Right forelimb (tissue), 1 donor: ENCODE results near the gene LAMA2.

ENCODE experiments used
- DNase-seq: peaks from one replicate; pipeline ENCODE4 v3.0.0-alpha.2; 2018

Gene LAMA2

GRCh38 chr6:129188306-129188705 is 305.4 kb downstream of the LAMA2 start:
- no peak for DNase-seq

DNA sequence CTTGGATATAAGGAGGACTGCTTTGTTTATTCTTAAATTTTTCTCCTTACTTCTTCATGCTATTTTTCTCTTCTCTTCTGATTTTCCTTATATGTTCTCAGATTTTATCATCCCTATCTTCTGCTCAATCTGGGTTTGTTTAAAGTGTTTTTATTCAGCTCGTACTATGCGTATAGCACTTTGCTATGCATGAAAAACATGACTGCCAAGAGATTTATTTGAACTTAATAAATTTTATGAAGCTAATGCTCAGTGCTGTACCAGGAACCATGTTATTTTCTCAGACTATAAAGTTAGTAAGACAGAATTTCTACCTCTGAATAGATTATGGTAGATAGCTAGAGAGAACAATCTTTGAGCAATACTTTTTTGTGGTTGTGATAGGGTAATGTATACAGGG is 305.9 kb downstream of the LAMA2 start:
- DNase-seq, result no peak

GRCh38 chr6:129189266-129189665 is 306.3 kb downstream of the LAMA2 start:
- no peak for DNase-seq

- DNase-seq, result no peak
These were observed 308.3 kb downstream of the LAMA2 start for GRCh38 chr6:129191235-129191634.

GRCh38 chr6:129192458-129192989 is 309.6 kb downstream of the LAMA2 start:
- DNase-seq, result no peak

GRCh38 chr6:129194306-129194941 is 311.5 kb downstream of the LAMA2 start:
- no peak for DNase-seq

DNA sequence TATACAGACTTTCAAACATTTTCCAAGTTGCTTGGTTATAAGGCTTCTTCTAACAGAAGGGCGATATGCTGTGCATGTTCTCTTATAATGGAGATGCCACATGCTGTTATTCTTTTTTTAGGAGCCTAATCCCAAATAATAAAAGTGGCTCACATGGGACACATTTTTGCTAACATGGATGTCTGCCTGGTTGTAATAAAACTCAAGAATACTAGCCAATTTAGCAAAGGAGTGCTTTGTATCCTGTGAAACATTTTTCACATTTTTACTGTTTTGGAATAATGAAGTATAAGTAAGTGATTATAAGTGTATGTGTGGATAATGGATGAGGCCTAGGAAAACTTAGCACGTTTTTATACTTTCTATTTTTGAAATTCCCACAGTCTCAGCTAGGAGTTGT is 312.2 kb downstream of the LAMA2 start:
- DNase-seq, result no peak

DNA sequence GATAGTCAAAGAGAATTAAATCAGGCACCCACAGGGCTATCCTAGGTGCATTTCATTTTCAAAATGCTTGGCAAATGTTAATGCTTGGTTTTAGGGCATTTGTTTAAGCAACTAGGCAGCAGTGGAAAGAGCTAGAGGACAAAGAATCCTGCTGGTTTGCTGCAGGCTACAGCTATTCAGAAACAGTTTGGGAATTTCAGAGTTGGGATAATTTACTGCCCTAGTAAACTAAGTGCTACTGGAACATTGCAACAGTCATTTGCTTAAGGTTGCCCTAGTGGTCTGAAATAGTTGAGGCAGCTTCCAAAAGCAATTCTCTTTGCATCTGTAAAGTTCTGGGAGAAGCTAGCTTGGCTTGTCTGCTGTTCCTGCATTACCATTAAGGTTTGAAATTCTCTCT is 312.7 kb downstream of the LAMA2 start:
- no peak for DNase-seq

DNA sequence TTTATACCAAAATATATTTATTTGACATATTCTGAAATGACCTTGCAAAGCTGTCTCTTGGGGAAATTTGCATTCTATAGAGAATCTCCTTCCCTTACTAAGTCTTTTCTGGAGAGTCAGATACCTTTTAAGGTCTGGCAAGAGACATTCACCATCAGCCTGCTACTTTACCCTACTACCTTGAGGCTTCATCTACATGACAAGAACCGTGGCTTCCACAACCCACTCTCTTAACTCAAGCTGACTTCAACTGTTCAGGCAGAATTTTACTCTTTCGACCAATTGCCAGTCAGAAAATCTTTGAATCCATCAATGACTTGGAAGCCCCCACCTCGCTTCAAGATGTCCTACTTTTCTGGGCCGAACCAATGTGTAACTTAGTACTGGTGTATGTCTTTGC is 314.2 kb downstream of the LAMA2 start:
- no peak for DNase-seq

DNA sequence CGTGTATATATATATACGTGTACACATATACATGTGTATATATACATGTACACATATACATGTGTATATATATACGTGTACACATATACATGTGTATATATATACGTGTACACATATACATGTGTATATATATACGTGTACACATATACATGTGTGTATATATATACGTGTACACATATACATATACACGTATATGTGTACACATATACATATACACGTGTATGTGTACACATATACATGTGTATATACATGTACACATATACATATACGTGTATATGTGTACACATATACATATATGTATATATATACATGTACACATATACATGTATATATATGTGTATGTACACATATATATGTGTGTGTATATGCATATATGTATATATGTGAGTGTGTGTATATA is 317.2 kb downstream of the LAMA2 start:
- DNase-seq, result no peak

- DNase-seq, result no peak
These were observed 320.4 kb downstream of the LAMA2 start for GRCh38 chr6:129203190-129203900.

GRCh38 chr6:129206821-129207220 is 323.9 kb downstream of the LAMA2 start:
- no peak for DNase-seq

- no peak for DNase-seq
These were observed 324.9 kb downstream of the LAMA2 start for GRCh38 chr6:129207832-129208231.

GRCh38 chr6:129208415-129209034 is 325.6 kb downstream of the LAMA2 start:
- no peak for DNase-seq

GRCh38 chr6:129209355-129209754 is 326.4 kb downstream of the LAMA2 start:
- no peak for DNase-seq

GRCh38 chr6:129210684-129211083 is 327.7 kb downstream of the LAMA2 start:
- no peak for DNase-seq

DNA sequence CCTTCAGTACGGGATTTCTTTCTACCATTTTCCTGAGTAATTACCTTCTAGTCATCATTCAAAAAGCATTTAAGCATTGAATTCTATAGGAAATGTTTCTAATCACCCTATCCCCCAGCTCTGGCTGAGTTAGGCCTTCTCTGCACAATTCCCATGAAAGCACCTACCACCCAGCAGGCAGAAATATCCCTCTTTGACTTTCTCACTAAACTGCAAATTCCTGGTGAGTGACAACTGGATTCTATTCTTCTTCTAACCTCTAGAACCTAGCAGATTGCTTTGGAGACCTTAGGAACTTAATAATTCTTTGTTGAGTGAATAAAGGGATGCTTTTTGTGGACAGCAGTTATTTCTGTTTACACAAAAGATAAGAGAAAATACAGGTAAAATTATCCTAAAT is 328.7 kb downstream of the LAMA2 start:
- DNase-seq, result no peak

DNA sequence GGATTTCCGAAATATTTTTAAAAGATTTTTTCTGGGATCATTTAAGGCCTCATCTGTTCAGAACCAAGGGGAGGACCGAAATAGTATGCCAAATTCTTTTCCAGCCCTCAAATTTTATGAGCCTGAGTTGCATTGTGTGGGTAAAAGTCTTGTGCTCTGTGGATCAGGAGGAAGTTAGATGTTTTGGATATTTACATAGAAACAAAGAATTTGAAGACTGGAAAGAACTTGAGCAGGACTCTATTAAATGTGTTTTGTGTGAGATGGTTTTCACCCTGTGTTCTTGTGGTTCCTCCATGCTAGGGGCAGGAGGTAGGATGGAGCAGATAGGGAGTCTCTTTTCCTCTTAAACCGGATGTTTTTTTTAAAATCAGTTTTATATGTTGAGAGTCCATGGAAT is 329.1 kb downstream of the LAMA2 start:
- DNase-seq, result no peak

GRCh38 chr6:129215246-129215645 is 332.3 kb downstream of the LAMA2 start:
- DNase-seq, result no peak

- DNase-seq, result no peak
These were observed 333.1 kb downstream of the LAMA2 start for GRCh38 chr6:129215916-129216520.

DNA sequence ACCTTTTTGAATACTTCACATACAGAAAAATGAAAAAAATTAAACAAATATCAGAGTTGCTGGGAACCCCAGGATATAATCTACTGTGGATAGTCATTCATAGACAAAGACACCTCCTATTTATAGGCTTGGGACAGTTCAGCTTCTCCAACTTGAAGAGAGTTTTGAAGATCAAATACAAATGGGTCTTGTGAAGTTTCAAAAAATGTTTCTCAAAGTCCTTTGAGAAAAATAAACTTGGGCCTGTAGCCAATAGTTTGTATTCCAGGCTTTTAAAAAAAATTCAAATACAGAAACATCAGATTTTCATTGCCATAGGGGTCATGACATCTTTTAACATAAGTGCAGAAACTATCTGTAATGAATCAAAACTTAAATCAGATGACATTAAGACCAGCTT is 334.8 kb downstream of the LAMA2 start:
- no peak for DNase-seq

- no peak for DNase-seq
These were observed 350.7 kb downstream of the LAMA2 start for GRCh38 chr6:129233458-129234134.
